ENCODE data around the gene LRMDA.

Gene LRMDA

GRCh38 chr10:75582102-75582501, 150.7 kb downstream of the LRMDA start:
- no peaks in the 10 kb centered on the region for H4K20me1 ChIP-seq (ENCODE audit: insufficient read depth, low read length)
- H3K4me2 ChIP-seq (ENCODE audit: low read length), result no peak overlapping the region
- no peaks in the 10 kb centered on the region for H3K79me2 ChIP-seq (ENCODE audit: low read length)
- H3K27me3 ChIP-seq (ENCODE audit: low read depth, low read length), result no peaks in the 10 kb centered on the region
- no peaks in the 10 kb centered on the region for H3K4me1 ChIP-seq (ENCODE audit: low read length)
- H3K9me3 ChIP-seq (ENCODE audit: insufficient read depth, low read length), result no peaks in the 10 kb centered on the region
- no peaks in the 10 kb centered on the region for H3K36me3 ChIP-seq (replicated peaks; ENCODE audit: low read depth, low read length)
- TF ChIP-seq, protein P1, sequence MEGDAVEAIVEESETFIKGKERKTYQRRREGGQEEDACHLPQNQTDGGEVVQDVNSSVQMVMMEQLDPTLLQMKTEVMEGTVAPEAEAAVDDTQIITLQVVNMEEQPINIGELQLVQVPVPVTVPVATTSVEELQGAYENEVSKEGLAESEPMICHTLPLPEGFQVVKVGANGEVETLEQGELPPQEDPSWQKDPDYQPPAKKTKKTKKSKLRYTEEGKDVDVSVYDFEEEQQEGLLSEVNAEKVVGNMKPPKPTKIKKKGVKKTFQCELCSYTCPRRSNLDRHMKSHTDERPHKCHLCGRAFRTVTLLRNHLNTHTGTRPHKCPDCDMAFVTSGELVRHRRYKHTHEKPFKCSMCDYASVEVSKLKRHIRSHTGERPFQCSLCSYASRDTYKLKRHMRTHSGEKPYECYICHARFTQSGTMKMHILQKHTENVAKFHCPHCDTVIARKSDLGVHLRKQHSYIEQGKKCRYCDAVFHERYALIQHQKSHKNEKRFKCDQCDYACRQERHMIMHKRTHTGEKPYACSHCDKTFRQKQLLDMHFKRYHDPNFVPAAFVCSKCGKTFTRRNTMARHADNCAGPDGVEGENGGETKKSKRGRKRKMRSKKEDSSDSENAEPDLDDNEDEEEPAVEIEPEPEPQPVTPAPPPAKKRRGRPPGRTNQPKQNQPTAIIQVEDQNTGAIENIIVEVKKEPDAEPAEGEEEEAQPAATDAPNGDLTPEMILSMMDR (IDR thresholded peaks at IDR 0.05; ENCODE audit: low read depth, low read length), result no peak
- TF ChIP-seq EZH2phosphoT487 (IDR thresholded peaks at IDR 0.05; ENCODE audit: low read depth), result no peak
- H3K4me3 ChIP-seq (ENCODE audit: low read length), result no peak overlapping the region
- H3K27ac ChIP-seq (ENCODE audit: low read length), result no peak overlapping the region
- H2AFZ ChIP-seq (ENCODE audit: low read depth, low read length), result no peak overlapping the region
- H3K9ac ChIP-seq (ENCODE audit: low read length), result no peak overlapping the region

DNA sequence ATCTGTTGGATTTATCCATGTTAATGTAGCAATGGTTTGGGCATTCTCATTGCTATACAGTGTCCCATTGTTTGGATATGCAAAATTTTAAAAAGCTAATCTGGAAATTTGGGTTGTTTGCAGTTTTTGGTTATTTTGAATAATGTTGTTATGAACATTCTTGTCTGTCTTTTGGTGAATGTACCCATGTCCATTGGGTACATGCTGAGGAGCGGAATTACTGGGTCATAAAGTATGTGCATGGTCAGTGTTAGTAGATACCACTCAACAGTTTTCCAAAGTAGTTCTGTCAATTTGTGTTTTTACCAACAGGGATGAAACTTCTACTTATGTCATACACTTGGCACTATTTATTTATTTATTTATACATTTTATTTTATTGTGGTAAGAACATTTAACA, 153.9 kb downstream of the LRMDA start:
- Histone ChIP-seq H3K36me3 (replicated peaks; ENCODE audit: low read depth, low read length) (no peaks in the 10 kb centered on the region), H3K4me1 (ENCODE audit: low read length) (no peaks in the 10 kb centered on the region), H3K9me3 (ENCODE audit: insufficient read depth, low read length) (no peaks in the 10 kb centered on the region), H3K79me2 (ENCODE audit: low read length) (no peaks in the 10 kb centered on the region), H3K4me3 (ENCODE audit: low read length) (no peak overlapping the region), H3K4me2 (ENCODE audit: low read length) (no peak overlapping the region), H3K9ac (ENCODE audit: low read length) (no peak overlapping the region), H2AFZ (ENCODE audit: low read depth, low read length) (no peak overlapping the region), H4K20me1 (ENCODE audit: insufficient read depth, low read length) (no peaks in the 10 kb centered on the region), H3K27ac (ENCODE audit: low read length) (no peak overlapping the region), H3K27me3 (ENCODE audit: low read depth, low read length) (no peaks in the 10 kb centered on the region)
- no peak for TF ChIP-seq EZH2phosphoT487 (IDR thresholded peaks at IDR 0.05; ENCODE audit: low read depth)
- TF ChIP-seq, protein P1 (IDR thresholded peaks at IDR 0.05; ENCODE audit: low read depth, low read length), result no peak

DNA sequence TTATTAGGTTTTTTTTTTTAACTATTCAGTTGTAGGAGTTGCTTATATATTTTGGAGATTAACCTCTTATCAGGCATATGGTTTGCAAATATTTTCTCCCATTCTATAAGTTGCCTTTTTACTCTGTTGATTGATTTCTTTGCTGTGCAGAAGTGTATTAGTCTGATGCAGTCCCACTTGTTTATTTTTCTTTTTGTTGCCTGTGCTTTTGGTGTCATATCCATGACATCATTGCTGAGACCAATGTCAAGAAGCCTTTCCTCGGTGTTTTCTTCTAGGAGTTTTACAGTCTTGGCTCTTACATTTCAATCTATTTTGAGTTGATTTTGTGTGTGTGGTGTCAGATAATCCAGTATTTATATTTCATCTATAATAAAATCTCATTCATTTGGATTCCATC, 155.4 kb downstream of the LRMDA start:
- H3K4me2 ChIP-seq (ENCODE audit: low read length), result no peak overlapping the region
- no peaks in the 10 kb centered on the region for H3K36me3 ChIP-seq (replicated peaks; ENCODE audit: low read depth, low read length)
- no peak for TF ChIP-seq EZH2phosphoT487 (IDR thresholded peaks at IDR 0.05; ENCODE audit: low read depth)
- TF ChIP-seq, protein P1 (IDR thresholded peaks at IDR 0.05; ENCODE audit: low read depth, low read length), result no peak
- H3K79me2 ChIP-seq (ENCODE audit: low read length), result no peaks in the 10 kb centered on the region
- H3K9me3 ChIP-seq (ENCODE audit: insufficient read depth, low read length), result no peaks in the 10 kb centered on the region
- no peak overlapping the region for H3K9ac ChIP-seq (ENCODE audit: low read length)
- H3K4me1 ChIP-seq (ENCODE audit: low read length), result no peaks in the 10 kb centered on the region
- no peak overlapping the region for H3K27ac ChIP-seq (ENCODE audit: low read length)
- no peak overlapping the region for H3K4me3 ChIP-seq (ENCODE audit: low read length)
- H2AFZ ChIP-seq (ENCODE audit: low read depth, low read length), result no peak overlapping the region
- no peaks in the 10 kb centered on the region for H3K27me3 ChIP-seq (ENCODE audit: low read depth, low read length)
- H4K20me1 ChIP-seq (ENCODE audit: insufficient read depth, low read length), result no peaks in the 10 kb centered on the region

DNA sequence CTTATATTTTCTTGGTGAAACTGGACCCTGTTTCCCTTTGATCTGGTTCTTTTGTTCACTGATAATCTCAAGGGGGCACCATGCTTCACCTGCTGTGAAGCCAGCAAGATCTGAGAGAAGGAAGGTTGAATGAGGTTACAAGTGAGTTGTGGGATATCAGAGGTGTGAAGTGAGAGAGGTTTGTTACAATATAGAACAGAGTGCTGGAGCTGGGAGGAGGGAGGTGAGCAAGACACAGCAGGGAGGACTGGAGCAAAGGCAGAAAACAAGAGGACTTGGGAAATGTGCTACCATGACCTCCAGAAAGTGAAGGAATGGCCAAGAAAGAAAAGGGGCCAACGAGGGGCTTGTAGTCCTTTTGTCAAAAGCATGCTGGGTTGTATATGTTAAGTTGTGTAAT, 156.6 kb downstream of the LRMDA start:
- Histone ChIP-seq H4K20me1 (ENCODE audit: insufficient read depth, low read length) (no peaks in the 10 kb centered on the region), H3K4me1 (ENCODE audit: low read length) (no peaks in the 10 kb centered on the region), H3K36me3 (replicated peaks; ENCODE audit: low read depth, low read length) (no peaks in the 10 kb centered on the region), H3K27me3 (ENCODE audit: low read depth, low read length) (no peaks in the 10 kb centered on the region), H3K4me2 (ENCODE audit: low read length) (no peak overlapping the region), H3K79me2 (ENCODE audit: low read length) (no peaks in the 10 kb centered on the region), H2AFZ (ENCODE audit: low read depth, low read length) (no peak overlapping the region), H3K9me3 (ENCODE audit: insufficient read depth, low read length) (no peaks in the 10 kb centered on the region), H3K9ac (ENCODE audit: low read length) (no peak overlapping the region), H3K27ac (ENCODE audit: low read length) (no peak overlapping the region), H3K4me3 (ENCODE audit: low read length) (no peak overlapping the region)
- no peak for TF ChIP-seq EZH2phosphoT487 (IDR thresholded peaks at IDR 0.05; ENCODE audit: low read depth)
- TF ChIP-seq, protein P1 (IDR thresholded peaks at IDR 0.05; ENCODE audit: low read depth, low read length), result no peak

All from OCI-LY3 (cell line).